Measurements from ENCODE around the gene TBX10. TPM values are rescaled to one million over a fixed set of nuclear protein-coding genes. Genes with fewer than 3 reads are reported as not detected.
A peak's percentile ranks its signal among the peaks of the same experiment; 100 is the strongest.
"Not testable (repeated sequence)": the region's sequence is repeated elsewhere in the genome, so short reads cannot be mapped to it uniquely, and the experiment has no call there.

The TBX10 gene
- total and polyA plus RNA-seq, 5 experiments from 2014 or later: not detected

DNA sequence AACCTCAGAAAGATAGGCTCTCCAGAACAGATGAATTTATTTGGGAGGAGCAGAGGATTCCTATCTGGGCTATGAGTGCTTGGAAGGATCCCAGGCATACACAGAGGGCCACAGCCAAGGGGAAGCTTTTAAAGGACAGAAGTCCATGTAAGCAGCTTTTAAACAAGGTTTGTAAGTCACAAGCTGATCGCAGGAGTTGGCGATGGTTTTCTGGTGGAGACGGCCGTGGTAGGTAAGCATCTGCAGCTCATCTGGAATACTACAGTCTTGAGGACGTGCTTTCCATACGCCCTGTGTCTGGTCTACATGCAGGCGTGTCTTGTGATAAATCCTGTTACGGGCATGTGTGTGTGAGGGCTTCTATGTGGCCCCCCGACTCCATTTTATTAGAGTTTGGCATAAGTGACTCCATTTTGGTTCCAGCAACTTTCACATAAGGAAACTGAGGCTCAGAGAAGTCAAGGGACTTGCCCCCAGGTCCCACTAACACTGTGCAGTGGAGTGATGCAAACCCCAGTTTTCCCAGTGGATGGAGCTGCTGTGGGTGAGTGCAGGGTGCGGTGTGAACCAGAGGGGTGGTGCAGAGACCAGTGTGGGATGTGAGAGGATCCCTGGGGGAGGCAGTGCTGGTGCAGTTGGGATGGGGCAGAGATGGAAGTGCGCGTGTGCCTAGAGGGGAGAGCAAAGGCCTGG lies 22.7 kb upstream of the TBX10 start:
- H3K36me3 Mint-ChIP-seq: no peaks in the 10 kb centered on the region
- no peak overlapping the region for H3K27ac Mint-ChIP-seq
- peaks cover 0 to 8% (median 2%) of the 10 kb centered on the region in 4 donors for H3K4me1 Mint-ChIP-seq
- H3K9me3 Mint-ChIP-seq: no peaks in the 10 kb centered on the region
- no peak for DNase-seq
- peaks cover 0 to 2% (median 0%) of the 10 kb centered on the region in 5 donors for H3K27me3 Mint-ChIP-seq
- no peak for ATAC-seq
- no peak overlapping the region for H3K4me3 Mint-ChIP-seq
- POLR2A ChIA-PET: no interaction called here

DNA sequence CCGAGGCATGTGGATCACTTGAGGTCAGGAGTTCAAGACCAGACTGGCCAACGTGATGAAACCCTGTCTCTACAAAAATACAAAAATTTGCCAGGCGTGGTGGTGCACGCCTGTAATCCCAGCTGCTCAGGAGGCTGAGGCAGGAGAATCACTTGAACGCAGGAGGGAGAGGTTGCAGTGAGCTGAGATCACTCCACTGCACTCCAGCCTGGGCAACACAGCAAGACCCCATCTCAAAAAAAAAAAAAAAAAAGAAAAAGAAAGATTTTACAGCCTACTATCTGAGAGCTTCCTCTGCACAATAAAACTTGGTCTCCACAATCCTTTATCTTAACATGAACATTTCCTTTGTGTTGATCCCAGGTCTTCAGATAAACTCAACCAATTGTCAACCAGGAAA lies 21.2 kb upstream of the TBX10 start:
- DNase-seq, ATAC-seq, H3K36me3 Mint-ChIP-seq, H3K27me3 Mint-ChIP-seq, POLR2A ChIA-PET, H3K4me1 Mint-ChIP-seq, H3K4me3 Mint-ChIP-seq, H3K9me3 Mint-ChIP-seq, H3K27ac Mint-ChIP-seq: not testable (repeated sequence)

DNA sequence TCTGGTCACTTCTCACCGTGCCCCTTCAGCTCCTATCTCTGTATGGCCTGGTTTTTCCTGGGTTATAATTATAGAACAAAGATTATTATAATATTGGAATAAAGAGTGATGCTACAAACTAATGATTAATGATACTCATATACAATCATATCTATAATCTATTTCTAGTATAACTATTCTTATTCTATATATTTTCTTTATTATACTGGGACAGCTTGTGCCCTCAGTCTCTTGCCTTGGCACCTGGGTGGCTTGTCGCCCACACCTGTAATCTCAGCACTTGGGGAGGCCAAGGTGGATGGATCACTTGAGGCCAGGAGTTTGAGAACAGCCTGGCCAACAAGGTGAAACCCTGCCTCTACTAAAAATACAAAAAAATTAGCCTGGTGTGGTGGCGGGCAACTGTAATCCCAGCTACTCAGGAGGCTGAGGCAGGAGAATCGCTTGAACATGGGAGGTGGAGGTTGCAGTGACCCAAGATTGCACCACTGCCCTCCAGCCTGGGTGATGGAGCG lies 20.1 kb upstream of the TBX10 start:
- ATAC-seq, H3K27ac Mint-ChIP-seq, H3K36me3 Mint-ChIP-seq, H3K9me3 Mint-ChIP-seq, H3K4me3 Mint-ChIP-seq, DNase-seq, H3K4me1 Mint-ChIP-seq, H3K27me3 Mint-ChIP-seq: not testable (repeated sequence)
- POLR2A ChIA-PET: interaction anchor here (3.3 kb wide), 1 partner anchor 31 kb away, joined by 16 read pairs; the partner anchor contains the start of gene NUDT8

DNA sequence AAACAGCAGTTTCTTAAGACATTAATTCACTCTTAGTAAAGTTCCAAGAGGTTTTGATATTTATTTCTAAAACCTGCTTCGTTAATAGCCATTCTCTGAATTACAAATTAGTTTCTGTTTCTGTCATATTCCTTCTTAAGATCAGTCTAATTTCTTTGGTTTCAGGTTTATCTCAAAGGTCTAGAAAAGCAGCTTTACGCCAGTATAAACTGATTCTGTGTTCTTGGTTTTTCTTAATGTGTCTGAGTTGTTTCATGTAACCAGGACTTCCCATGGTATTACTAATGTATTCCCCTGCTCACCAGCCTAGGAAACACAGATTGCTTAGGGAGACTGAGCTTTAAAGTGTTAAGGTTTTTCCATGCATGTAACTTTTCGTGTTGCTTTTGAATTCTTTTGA lies 17.7 kb upstream of the TBX10 start:
- ATAC-seq (no peak), DNase-seq (no peak)
- Mint-ChIP-seq H3K36me3 (no peaks in the 10 kb centered on the region), H3K4me3 (no peak overlapping the region), H3K9me3 (no peaks in the 10 kb centered on the region), H3K27me3 (peaks cover 0 to 1% (median 0%) of the 10 kb centered on the region in 5 donors), H3K27ac (no peak overlapping the region), H3K4me1 (peaks cover 0 to 2% (median 2%) of the 10 kb centered on the region in 4 donors)
- POLR2A ChIA-PET: interaction anchor here (3.3 kb wide), 1 partner anchor 28 kb away, joined by 16 read pairs; the partner anchor contains the start of gene NUDT8

DNA sequence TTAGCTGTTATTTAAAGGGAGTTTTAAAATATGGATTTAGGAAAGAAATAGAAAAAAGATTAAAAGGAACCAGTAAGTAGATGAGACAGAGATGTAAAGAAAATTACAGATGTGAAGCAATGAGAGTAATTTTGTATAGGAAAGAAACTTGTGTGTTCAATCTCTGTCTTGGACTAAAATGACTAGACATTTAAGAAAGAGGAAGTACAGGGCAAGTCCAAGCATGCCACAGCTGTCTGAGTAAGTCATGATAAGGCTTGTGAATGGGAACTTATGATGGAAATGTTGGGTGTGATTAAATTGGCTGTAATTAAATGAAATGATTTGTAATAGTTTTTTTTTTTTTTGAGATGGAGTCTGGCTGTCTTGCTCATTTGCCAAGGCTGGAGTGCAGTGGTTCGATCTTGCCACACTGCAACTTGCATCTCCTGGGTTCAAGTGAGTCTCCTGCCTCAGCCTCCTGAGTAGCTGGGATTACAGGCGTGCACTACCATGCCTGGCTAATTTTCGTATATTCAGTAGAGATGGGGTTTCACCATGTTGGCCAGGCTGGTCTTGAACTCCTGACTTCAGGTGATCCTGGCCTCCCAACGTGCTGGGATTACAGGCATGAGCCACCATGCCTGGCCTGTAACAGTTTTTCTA lies 16.8 kb upstream of the TBX10 start:
- Mint-ChIP-seq H3K27me3 (peaks cover 0 to 1% (median 0%) of the 10 kb centered on the region in 5 donors), H3K9me3 (no peaks in the 10 kb centered on the region), H3K4me3 (no peak overlapping the region), H3K36me3 (no peaks in the 10 kb centered on the region), H3K4me1 (peaks cover 0 to 2% (median 2%) of the 10 kb centered on the region in 4 donors), H3K27ac (peak overlapping the region in 1 of 10 donors; percentile 66)
- no peak for ATAC-seq
- DNase-seq: no peak
- POLR2A ChIA-PET: no interaction called here

DNA sequence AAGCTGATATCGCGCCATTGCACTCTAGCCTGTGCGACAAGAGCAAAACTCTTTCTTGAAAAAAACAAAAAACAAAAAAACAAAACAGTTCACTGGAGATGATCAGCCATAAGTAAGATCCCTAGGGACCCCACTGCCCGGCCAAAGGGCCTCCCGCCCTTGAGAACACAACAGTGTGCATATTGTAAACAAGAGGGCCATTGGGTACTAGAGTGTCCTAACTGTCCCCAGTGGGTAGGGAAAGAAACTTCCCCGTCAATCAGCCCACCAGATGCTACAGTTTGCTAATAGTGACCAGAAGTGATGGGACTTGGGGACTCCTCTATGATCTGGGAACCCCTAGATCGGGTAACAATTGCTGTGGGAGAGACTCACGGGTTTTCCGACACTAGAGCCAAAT lies 14.7 kb upstream of the TBX10 start:
- Mint-ChIP-seq H3K9me3 (no peaks in the 10 kb centered on the region), H3K36me3 (no peaks in the 10 kb centered on the region), H3K27me3 (no peaks in the 10 kb centered on the region), H3K27ac (no peak overlapping the region), H3K4me3 (no peak overlapping the region), H3K4me1 (peaks cover 4 to 22% (median 16%) of the 10 kb centered on the region in 4 donors)
- no peak for ATAC-seq
- POLR2A ChIA-PET: interaction anchor here (0.6 kb wide), 1 partner anchor 74 kb away, joined by 7 read pairs; no protein-coding TSS in a partner anchor
- no peak for DNase-seq

DNA sequence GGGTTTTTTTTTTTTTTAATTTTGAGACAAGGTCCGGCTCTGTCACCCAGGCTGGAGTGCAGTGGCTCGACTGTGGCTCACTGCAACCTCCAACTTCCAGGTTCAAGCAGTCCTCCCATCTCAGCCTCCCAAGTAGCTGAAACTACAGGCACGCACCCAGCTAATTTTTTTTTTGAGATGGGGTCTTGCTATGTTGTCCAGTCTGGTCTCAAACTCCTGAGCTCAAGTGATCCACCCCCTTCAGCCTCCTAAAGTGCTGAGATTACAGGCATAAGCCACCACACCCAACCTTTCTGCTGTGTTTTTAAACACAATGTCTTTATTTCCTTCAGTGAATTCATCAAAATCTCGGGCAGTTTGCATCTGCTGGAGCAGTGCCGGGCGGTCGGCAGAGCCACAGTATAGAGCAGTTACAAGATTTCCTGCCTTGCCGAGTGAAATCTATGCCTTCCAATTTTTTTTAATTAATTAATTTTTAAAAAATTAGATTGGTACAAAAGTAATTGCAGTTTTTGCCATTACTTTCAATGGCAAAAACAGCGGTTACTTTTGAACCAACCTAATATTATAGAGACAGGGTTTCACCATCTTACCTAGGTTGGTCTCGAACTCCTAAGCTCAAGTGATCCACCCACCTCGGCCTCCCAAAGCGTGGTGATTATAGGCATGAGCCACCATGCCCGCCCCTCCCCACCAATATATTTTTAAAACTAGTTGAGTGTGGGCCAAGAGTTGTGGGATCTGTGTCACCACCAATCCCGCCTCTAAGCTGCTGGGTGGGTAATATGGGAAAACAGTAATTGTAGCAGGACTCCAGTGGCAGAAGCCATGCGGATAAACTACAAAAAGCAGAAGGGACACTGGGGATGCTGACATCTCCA lies 13.6 kb upstream of the TBX10 start:
- H3K27ac Mint-ChIP-seq: peak overlapping the region in 1 of 10 donors; percentile 52
- ATAC-seq (no peak), DNase-seq (no peak)
- H3K36me3 Mint-ChIP-seq: no peaks in the 10 kb centered on the region
- no peaks in the 10 kb centered on the region for H3K9me3 Mint-ChIP-seq
- peaks cover 5 to 32% (median 25%) of the 10 kb centered on the region in 4 donors for H3K4me1 Mint-ChIP-seq
- H3K4me3 Mint-ChIP-seq: no peak overlapping the region
- no peaks in the 10 kb centered on the region for H3K27me3 Mint-ChIP-seq
- POLR2A ChIA-PET: interaction anchor here (0.6 to 0.7 kb wide), 2 partner anchors 12 to 289 kb away, joined by 3 to 4 read pairs; no protein-coding TSS in a partner anchor

DNA sequence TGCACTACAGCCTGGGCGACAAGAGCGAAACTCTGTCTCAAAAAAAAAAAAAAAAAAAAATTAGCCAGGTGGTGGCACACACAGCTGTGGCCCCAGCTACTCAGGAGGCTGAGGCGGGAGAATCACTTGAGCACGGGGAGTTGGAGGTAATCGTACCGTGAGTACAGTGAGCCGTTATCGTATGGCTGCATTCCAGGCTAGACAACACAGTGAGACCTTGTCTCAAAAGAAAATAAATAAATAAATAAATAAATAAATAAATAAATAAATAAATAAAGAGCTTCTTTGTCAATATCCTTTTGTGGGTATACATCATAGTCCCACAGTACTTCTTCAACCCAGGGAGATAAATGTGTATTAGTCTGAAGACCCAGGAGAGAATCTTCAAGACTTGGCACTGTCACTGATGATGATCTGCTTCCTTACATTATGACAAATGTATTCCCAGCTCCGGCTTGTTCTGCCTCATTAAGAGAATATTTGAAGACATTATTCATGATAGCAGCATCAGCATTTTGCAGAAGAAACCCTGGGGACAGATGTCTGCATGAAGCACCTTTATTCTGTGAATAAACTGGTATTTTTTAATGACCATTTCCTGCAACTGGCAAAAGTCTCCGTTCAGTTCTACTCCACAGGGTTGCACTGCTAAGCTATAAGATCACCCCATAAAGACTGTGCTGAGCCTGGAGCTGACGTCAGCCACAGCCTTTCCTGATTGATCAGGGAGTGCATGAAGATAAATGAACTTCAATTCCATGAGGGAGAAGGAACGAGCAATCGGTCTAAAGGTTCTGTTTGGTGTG lies 12.6 kb upstream of the TBX10 start:
- Mint-ChIP-seq H3K27ac (peak overlapping the region in 3 of 10 donors; percentile 33 to 63 (median 43)), H3K4me3 (peak overlapping the region in 1 of 10 donors; percentile 2)

DNA sequence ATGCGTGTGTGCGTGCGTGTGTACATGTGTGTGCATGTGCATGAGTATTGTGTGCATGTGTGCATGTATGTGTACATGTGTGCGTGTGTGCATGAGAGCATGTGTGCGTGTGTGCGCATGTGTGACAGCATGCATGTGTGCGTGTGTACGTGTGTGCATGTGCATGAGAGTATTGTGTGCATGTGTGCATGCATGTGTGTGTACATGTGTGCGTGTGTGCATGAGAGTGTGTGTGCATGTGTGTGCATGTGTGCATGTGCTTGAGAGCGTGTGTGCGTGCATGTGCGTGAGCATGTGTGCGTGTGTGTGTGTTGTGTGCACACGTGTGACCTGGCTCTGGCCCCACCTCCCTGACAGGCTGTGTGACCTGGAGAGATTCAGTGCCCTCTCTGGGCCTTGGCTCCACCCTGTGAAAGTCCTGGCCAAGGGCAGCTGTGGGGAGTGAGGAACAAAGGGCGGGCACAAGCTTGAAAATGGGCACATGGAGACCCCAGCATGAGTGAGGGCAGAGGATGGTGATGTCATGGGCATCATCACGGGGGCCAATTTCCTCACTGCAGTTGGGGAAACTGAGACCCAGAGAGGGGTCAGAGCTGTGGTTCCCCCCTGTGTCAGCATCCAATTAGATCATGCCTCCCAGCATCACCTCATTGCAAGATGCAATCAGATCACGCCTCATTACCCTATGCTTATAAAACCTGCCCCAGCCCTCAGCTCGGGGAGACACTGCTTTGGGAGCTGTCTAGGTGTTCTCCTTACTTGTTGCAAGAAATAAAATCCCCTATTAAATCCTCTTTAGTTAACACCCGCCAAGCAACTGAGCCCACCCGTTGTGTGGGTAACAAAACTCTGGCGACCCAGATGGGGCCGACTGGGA lies 10.3 kb upstream of the TBX10 start:
- H3K27ac Mint-ChIP-seq: peak overlapping the region; percentile 94 to 99 (median 96)

More for the DNA sequence above, 12.6 kb upstream of the TBX10 start:
- DNase-seq (no peak), ATAC-seq (no peak)
- Mint-ChIP-seq H3K36me3 (no peaks in the 10 kb centered on the region), H3K4me1 (peaks cover 8 to 40% (median 34%) of the 10 kb centered on the region in 4 donors), H3K9me3 (no peaks in the 10 kb centered on the region), H3K27me3 (no peaks in the 10 kb centered on the region)
- POLR2A ChIA-PET: interaction anchor here (0.6 to 8.6 kb wide), 3 partner anchors 21 to 288 kb away, joined by 3 to 61 read pairs (median 5); partner anchors contain the start of gene NUDT8

DNA sequence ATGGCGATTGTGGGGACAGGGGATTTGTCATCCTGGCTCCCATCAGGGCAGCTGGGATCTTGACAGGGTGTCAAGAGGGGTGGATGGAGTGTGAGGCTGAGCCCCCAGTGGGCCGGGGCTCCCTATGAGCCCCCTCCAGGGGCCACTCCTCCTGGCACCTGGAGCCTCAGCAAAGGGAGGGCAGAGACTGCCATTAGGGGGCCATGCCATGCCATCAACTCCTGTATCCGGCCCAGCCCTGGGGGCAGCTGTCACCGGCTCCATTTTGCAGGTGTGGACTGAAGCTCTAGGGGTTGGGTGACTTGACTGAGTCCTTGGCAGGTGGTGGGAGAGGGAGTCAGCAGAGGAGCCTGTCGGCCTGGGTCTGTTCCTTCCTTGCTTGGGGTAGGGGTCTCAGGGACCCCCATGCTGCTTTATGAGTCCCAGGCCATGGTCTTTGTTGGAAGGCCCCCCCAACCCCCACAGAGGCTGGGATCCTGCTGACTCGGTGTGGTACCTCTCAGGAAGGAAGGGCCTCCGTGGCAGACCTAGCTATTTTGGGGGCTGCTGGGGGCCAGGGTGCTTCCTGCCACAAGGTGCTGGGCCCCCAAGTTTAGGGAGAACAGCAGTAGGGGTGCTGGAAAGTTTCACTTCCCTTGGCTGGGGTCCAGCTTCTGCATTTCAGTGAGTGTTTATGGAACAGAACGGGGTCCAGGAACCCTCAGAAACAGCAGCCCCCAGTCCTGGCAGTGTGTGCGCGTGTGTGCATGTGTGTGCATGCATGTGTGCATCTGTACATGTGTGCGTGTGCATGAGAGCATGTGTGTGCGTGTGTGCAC lies 9.4 kb upstream of the TBX10 start:
- ATAC-seq (no peak), DNase-seq (no peak)
- peak overlapping the region in 7 of 10 donors; percentile 33 to 98 (median 69) for H3K27ac Mint-ChIP-seq
- no peaks in the 10 kb centered on the region for H3K27me3 Mint-ChIP-seq
- no peaks in the 10 kb centered on the region for H3K9me3 Mint-ChIP-seq
- H3K4me3 Mint-ChIP-seq: peak overlapping the region in 9 of 10 donors; percentile 36 to 97 (median 93)
- POLR2A ChIA-PET: interaction anchor here (0.9 to 8.6 kb wide), 2 partner anchors 18 to 141 kb away, joined by 3 to 61 read pairs; partner anchors contain the start of genes CDK2AP2 and NUDT8
- H3K36me3 Mint-ChIP-seq: no peaks in the 10 kb centered on the region
- H3K4me1 Mint-ChIP-seq: peaks cover 19 to 58% (median 49%) of the 10 kb centered on the region in 4 donors

More for the DNA sequence above, 10.3 kb upstream of the TBX10 start:
- Mint-ChIP-seq H3K4me1 (peaks cover 19 to 56% (median 49%) of the 10 kb centered on the region in 4 donors), H3K9me3 (no peaks in the 10 kb centered on the region), H3K27me3 (no peaks in the 10 kb centered on the region), H3K4me3 (peak overlapping the region; percentile 89 to 97 (median 93)), H3K36me3 (no peaks in the 10 kb centered on the region)
- ATAC-seq (peak; percentile 11 to 19), DNase-seq (no peak)
- POLR2A ChIA-PET: interaction anchor here (0.6 to 8.6 kb wide), 4 partner anchors 19 to 587 kb away, joined by 3 to 61 read pairs (median 4); partner anchors contain the start of genes GSTP1 and NUDT8

All from naive thymus-derived CD8-positive, alpha-beta T cell (primary cell).